GM18951 (cell line): ENCODE data around the gene PRR23E.

Source experiments
- POLR2A ChIP-seq: IDR thresholded peaks from 4 replicates; pipeline ENCODE4 v1.6.1; 2011; ENCODE audit warnings: mild to moderate bottlenecking; ENCODE audit not compliant: insufficient read length, insufficient read depth; ENCODE audit errors: extremely low read depth
- in situ Hi-C: fragments of 300-500 bp; cut with MboI; formaldehyde crosslinking; loops from one replicate; pipeline ENCODE4 v1.12.0; 2022; ENCODE audit warnings: low sequenced_read_pairs, mixed read lengths, inconsistent platforms; ENCODE audit not compliant: unreplicated experiment

PRR23E gene

DNA sequence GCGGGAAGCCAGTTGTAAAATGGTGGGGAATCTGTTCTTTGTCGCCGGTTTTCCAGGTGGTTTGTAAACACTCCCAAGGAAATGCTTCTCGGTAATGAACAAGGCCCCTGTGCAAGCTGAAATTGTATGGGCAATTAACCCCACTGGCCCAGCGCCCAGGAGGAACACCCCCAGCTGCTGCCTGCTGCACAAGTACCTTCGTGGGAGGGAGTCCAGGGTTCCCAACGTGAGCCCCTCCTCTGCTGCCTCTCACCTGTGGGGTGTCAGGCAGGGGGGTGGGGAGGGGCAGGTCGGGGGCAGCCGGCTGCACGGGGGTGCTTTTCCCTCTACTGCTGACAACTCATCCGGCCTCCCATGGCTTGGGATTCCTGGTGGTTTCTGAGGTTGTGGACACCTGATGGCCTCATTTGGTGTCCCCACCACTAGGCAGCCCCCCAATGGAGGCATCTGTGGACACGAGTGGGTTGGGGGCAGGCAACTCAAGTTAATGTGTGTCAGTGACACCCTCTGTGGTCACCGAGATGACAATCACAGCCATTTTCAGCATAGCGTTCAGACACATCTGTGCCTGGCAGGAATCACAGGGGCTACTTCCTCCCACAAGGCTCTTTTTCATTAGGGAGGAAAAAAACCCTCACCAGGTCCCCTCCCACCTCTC, 35.6 kb upstream of the PRR23E start:
- TF ChIP-seq POLR2A: no peak
- in situ Hi-C loops: no loop called here

DNA sequence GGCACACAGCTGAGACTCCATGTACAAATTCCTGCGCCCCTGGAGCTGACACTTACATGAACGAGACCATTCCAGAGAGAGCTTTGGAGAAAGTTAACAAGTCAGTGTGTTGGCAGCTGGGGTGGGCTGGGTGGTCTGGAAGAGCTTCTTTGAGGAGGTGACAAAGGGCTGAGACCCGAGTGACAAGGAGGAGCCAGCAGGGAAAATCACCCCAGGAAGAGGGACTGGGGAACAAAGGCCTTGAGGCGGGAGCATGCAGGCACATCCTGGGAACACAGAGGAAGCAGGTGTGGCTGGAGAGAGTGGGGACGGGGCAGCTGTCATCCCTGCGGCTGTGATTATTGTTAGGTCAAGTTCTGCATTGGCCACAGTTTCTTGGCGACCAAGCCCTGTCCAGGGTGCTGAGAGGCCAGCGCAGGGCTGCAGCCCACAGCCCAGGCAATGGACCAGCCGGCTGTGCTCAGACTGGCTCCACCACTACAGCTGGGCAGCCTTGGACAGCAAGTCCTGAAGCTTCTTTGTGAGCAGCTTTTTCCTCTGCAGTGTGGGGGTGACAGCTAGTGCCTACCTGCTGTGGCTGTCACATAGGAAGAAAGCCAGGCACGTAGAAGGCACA, 34.2 kb upstream of the PRR23E start:
- no peak for TF ChIP-seq POLR2A
- in situ Hi-C loops: no loop called here

GRCh38 chr3:127159543-127159942, 33.4 kb upstream of the PRR23E start:
- in situ Hi-C loops: no loop called here
- TF ChIP-seq POLR2A: no peak

DNA sequence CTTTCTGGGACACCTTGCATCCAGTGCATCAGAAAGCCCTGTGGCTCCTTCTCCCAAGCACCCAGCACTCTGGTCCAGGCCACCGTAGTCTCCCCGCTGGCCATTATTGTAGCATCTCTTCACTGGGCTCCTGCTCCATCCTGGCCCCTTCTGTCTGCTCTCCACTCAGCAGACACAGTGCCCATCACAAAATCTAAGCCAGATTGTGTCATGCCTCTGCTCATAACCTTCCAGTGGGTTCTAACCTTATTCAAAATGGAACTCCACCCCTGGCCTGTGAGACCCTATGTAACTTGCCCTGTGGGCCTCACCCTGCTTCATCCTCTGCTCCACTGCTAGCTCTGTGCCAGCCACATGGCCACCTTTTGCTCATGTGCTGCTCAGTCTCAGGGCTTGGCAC, 31.7 kb upstream of the PRR23E start:
- in situ Hi-C loops: no loop called here
- TF ChIP-seq POLR2A: no peak

DNA sequence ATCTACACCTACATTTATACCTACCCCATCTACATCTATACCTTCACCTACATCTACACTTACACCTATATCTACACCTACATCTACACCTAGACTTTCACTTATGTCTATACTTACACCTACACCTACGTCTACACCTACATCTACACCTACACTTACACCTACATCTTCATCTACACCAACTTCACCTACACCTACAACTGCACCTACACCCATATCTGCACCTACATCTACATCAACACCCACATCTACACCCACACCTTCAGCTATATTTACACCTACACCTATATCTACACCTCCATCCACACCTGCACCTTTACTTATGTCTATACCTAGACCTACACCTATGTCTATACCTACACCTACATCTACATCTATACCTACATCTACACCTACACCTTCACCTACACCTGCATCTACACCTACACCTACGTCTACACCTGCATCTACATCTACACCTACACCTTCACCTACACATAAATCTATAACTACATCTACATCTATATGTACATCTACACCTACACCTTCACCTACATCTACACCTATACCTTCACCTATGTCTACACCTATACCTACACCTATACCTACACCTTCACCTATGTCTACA, 30.9 kb upstream of the PRR23E start:
- in situ Hi-C loops: no loop called here
- no peak for TF ChIP-seq POLR2A

- no peak for TF ChIP-seq POLR2A
These were observed 29.8 kb upstream of the PRR23E start for GRCh38 chr3:127162947-127163645.

DNA sequence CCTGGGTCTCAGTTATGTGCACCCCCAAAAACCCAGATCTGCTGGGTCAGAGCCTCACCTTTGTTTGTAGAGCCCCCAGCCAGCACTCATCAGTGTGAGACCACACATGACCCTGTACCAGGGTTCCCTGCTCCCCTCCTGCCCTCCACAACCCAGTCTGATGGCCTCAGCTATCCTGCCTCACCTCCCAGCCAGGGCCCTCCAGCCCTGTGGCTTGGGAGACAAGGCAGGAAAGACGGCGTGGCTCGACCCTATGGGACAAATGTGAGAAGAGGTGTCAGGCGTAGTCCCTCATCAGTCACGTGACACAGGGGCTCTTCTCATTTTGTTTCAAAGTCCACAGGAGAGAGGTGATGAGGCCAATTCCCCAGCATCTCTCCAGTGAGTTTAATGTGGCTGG, 28.3 kb upstream of the PRR23E start:
- no peak for TF ChIP-seq POLR2A
- in situ Hi-C loops: no loop called here

More at GRCh38 chr3:127162947-127163645, 29.8 kb upstream of the PRR23E start:
- in situ Hi-C loops: no loop called here

DNA sequence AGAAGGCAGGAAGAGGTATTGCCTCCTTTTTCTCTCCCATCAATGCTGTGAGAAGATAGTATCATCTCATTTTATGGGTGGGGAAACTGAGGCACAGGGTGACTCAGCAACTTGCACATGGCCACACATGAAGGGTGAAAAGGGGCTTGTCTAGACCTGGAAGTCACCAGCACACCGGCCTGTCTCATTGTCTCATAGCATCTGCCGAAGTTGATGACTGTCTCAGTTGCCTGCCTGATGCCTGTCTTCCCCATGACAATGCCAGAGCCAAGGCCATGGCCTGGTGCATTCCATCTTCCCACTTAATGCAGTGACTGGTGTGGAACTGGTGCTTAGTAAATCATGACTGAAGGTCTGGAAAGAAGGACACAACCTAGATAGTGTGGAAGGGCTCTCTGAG, 27.9 kb upstream of the PRR23E start:
- in situ Hi-C loops: no loop called here
- TF ChIP-seq POLR2A: no peak

DNA sequence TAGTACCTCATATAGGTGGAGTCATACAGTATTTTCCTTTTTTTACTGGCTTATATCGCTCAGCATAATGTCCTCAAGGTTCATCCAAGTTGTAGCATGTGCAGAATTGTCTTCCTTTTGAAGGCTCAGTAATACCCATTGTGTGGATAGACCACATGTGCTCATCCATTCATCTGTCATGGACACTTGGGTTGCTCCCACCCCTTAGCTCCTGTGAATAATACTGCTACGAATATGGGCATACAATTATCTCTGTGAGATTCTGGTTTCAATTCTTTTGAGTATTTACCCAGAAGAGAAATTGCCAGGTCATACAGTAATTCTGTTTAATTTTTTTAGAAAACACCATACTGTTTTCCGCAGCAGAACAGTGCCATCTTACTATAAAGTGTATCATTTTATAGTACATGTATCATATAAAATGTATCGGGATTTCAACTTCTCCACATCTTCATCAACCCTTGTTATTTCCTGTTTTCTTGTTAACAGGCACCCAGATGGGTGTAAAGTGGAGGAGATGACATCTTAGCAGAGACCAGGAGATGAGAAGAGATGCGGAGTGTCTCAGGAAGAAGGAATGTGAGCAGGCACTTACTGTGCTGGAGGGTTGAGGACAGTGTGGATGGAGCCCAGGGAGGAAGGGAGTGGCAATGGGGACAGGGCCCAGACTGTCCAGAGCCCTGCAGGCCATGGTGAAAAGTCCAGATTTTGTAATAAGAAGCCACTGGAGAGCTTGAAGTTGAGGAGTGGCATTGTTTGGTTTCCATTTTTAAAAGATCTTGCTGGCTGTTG, 27.0 kb upstream of the PRR23E start:
- in situ Hi-C loops: no loop called here

DNA sequence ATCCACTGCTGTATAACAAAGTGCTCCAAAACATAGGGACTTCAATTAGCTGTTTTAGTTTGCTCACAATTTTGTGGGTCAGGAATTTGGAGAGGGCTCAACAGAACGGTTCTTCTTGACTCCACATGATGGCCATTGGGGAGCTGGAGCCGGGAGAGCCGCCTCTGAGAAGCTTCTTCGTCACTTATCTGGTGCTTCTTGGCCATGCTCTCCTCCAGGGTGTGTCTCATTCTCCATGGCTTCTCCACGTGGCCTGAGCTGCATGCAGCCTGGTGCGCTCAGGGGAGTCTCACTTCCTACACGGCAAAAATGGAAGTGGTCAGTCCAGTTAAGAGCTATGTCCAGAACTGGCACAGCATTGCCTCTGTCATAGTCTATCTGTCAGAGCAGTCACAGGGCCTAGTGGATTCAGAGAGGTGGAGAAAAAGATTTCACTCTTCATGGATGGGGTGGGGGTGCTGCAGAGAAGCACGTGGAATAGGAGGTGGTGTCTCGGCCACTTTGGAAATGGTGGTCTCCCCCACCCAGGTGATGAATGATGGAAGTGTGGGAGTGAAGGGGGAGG, 26.3 kb upstream of the PRR23E start:
- TF ChIP-seq POLR2A: no peak
- in situ Hi-C loops: no loop called here

More for the DNA sequence above, 27.0 kb upstream of the PRR23E start:
- no peak for TF ChIP-seq POLR2A

DNA sequence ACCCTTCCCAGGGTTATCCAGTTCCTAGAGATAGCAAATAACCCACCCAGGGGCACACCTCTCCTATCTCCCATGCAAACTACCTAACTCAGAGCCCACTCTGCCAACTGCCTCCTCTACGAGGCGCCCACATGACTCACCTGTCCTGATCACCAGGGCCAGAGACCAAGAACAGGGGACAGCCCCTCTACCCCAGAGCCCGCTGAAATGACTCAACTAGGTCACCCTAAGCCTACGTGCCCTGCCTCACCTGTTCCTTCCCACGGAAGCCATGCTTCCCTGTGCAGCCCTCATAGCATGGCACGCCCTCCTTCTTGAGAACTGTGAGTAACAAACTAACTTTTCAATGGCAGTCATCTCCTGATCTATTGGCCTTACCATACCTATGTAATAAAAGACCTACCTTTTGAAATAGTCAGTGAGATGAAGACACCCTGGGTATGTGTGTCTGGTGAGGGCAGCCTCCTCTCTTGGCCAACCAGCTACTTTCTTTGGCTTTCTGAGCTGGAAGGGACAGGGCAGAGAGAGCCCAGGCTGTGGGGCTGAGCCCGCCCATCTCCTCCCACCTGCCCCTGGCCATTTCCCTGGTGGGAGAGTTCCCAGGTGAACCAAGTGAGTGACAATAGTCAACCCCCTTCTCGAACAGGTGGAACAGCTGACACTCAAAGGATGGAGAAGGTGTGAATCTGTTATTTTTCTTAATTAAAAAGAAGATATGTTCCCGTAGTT, 25.5 kb upstream of the PRR23E start:
- in situ Hi-C loops: no loop called here
- TF ChIP-seq POLR2A: no peak

- in situ Hi-C loops: no loop called here
- no peak for TF ChIP-seq POLR2A
These were observed 24.7 kb upstream of the PRR23E start for GRCh38 chr3:127168271-127168670.
